GM18858 (cell line): Measurements from ENCODE around the gene PLEKHJ1.

Experiments
- ATAC-seq: cut with Tn5 transposase; IDR thresholded peaks from one replicate; pipeline ENCODE4 v1.9.1; 2021; ENCODE audit not compliant: unreplicated experiment

PLEKHJ1 gene

GRCh38 chr19:2270157-2270422 lies 34.0 kb upstream of the PLEKHJ1 start:
- ATAC-seq, result no peak

- ATAC-seq, result no peak
Measured at GRCh38 chr19:2269244-2270156, 33.4 kb upstream of the PLEKHJ1 start.

- no peak for ATAC-seq
Measured at GRCh38 chr19:2268861-2269243, 32.7 kb upstream of the PLEKHJ1 start.

- no peak for ATAC-seq
Measured at GRCh38 chr19:2268480-2268830, 32.3 kb upstream of the PLEKHJ1 start.

GRCh38 chr19:2266183-2266993 lies 30.3 kb upstream of the PLEKHJ1 start:
- no peak for ATAC-seq

GRCh38 chr19:2261438-2262172 lies 25.5 kb upstream of the PLEKHJ1 start:
- ATAC-seq, result no peak

GRCh38 chr19:2260341-2260805 lies 24.2 kb upstream of the PLEKHJ1 start:
- ATAC-seq, result no peak

- no peak for ATAC-seq
Measured at GRCh38 chr19:2259336-2259735, 23.2 kb upstream of the PLEKHJ1 start.

GRCh38 chr19:2255982-2256685 lies 20.0 kb upstream of the PLEKHJ1 start, which contains the start of gene JSRP1:
Gene JSRP1, minus strand, starts transcription at chr19:2256417. Its CDS starts 1,103 bp downstream, at chr19:2255314.
- ATAC-seq, result no peak

- no peak for ATAC-seq
Measured at GRCh38 chr19:2255112-2255845, 19.1 kb upstream of the PLEKHJ1 start.

- no peak for ATAC-seq
Measured at GRCh38 chr19:2254064-2254872, 18.1 kb upstream of the PLEKHJ1 start.

- no peak for ATAC-seq
Measured at GRCh38 chr19:2253106-2254063, 17.3 kb upstream of the PLEKHJ1 start.

GRCh38 chr19:2252797-2253105 lies 16.6 kb upstream of the PLEKHJ1 start:
- no peak for ATAC-seq

- no peak for ATAC-seq
Measured at GRCh38 chr19:2252055-2252796, 16.1 kb upstream of the PLEKHJ1 start.

- no peak for ATAC-seq
Measured at GRCh38 chr19:2251106-2252054, 15.3 kb upstream of the PLEKHJ1 start.

GRCh38 chr19:2250766-2251105 lies 14.6 kb upstream of the PLEKHJ1 start:
- ATAC-seq, result no peak
